Measurements from ENCODE around the gene CSAG1. TPM values are rescaled to one million over a fixed set of nuclear protein-coding genes. Genes with fewer than 3 reads are reported as not detected.
"Not testable (repeated sequence)": the region's sequence is repeated elsewhere in the genome, so short reads cannot be mapped to it uniquely, and the experiment has no call there.

Gene CSAG1
- not detected for total RNA-seq

GRCh38 chrX:152733261-152733975, at the start of gene CSAG1, which contains the start of gene MAGEA12:
Gene CSAG1 (minus strand): TSS chrX:152733721. CDS start chrX:152732460, 1,261 bp downstream.
Gene MAGEA12 (plus strand): TSS chrX:152733757. CDS start chrX:152736162, 2,405 bp downstream.
- no peak for TF ChIP-seq CTCF (IDR thresholded peaks at IDR 0.05)
- ATAC-seq (ENCODE audit: low FRiP score) (no peak), DNase-seq (ENCODE audit: low spot score) (no peak)

- not testable (repeated sequence) for ATAC-seq (ENCODE audit: low FRiP score); DNase-seq (ENCODE audit: low spot score)
These were observed 36.2 kb upstream of the CSAG1 start, which contains the start of gene MAGEA6 for GRCh38 chrX:152769549-152770289. Gene MAGEA6 (minus strand): TSS chrX:152769689. CDS start chrX:152767650, 2,039 bp downstream.

GRCh38 chrX:152766562-152766961, 33.0 kb upstream of the CSAG1 start:
- DNase-seq (ENCODE audit: low spot score); ATAC-seq (ENCODE audit: low FRiP score): not testable (repeated sequence)

GRCh38 chrX:152761582-152761981, 28.1 kb upstream of the CSAG1 start:
- DNase-seq (ENCODE audit: low spot score); ATAC-seq (ENCODE audit: low FRiP score): not testable (repeated sequence)

GRCh38 chrX:152759544-152759943, 26.0 kb upstream of the CSAG1 start:
- not testable (repeated sequence) for ATAC-seq (ENCODE audit: low FRiP score); DNase-seq (ENCODE audit: low spot score)

GRCh38 chrX:152758918-152759317, 25.4 kb upstream of the CSAG1 start, which contains the start of gene CSAG3:
Gene CSAG3 (plus strand): TSS chrX:152759218.
- ATAC-seq (ENCODE audit: low FRiP score); DNase-seq (ENCODE audit: low spot score): not testable (repeated sequence)

GRCh38 chrX:152754871-152755270, 21.4 kb upstream of the CSAG1 start:
- not testable (repeated sequence) for ATAC-seq (ENCODE audit: low FRiP score); DNase-seq (ENCODE audit: low spot score)

- not testable (repeated sequence) for ATAC-seq (ENCODE audit: low FRiP score); DNase-seq (ENCODE audit: low spot score)
These were observed 20.4 kb upstream of the CSAG1 start, which contains the start of gene MAGEA2 for GRCh38 chrX:152753686-152754650. Gene MAGEA2 (minus strand): TSS chrX:152753842. CDS start chrX:152751363, 2,479 bp downstream.

GRCh38 chrX:152738560-152738959, 5.0 kb upstream of the CSAG1 start:
- ATAC-seq (ENCODE audit: low FRiP score) (no peak), DNase-seq (ENCODE audit: low spot score) (no peak)
- TF ChIP-seq CTCF (IDR thresholded peaks at IDR 0.05), result no peak

GRCh38 chrX:152736528-152736927, 3.0 kb upstream of the CSAG1 start:
- not testable (repeated sequence) for DNase-seq (ENCODE audit: low spot score); ATAC-seq (ENCODE audit: low FRiP score)
